WTC11 (cell line): ENCODE measurements around the gene IGFBP4. TPM values are rescaled to one million over a fixed set of nuclear protein-coding genes. Genes with fewer than 3 reads are reported as not detected.
A peak's percentile ranks its signal among the peaks of the same experiment; 100 is the strongest.

Experiments used
- ATAC-seq: fragments of 200-7000 bp; cut with Tn5 transposase; 2 replicates; pipeline ENCODE4 v1.10.0; 2021; ENCODE audit warnings: mild to moderate bottlenecking, moderate library complexity
- CTCF ChIA-PET: fragments of 300-600 bp; sonication (Branson Sonifier 250); formaldehyde crosslinking; loops from one replicate; lab custom pipeline; 2021; ENCODE audit warnings: antibody characterized with exemption; lab: Charles Lee
- POLR2A ChIA-PET: fragments of 350-600 bp; sonication (Branson Sonifier 250); formaldehyde crosslinking; loops from one replicate; lab custom pipeline; 2021; ENCODE audit warnings: antibody characterized with exemption; lab: Charles Lee
- DNase-seq: peaks from one replicate; pipeline ENCODE4 v3.0.0; 2021; ENCODE audit warnings: low spot score
- H3K27ac Mint-ChIP-seq: 2 replicates; pipeline ENCODE4 v1.8.0; 2021; ENCODE audit warnings: mixed read lengths
- H3K27me3 Mint-ChIP-seq: 2 replicates; pipeline ENCODE4 v1.8.0; 2021; ENCODE audit warnings: low read depth, mild to moderate bottlenecking, moderate library complexity, mixed read lengths
- H3K36me3 Mint-ChIP-seq: 2 replicates; pipeline ENCODE4 v1.8.0; 2021; ENCODE audit warnings: mixed read lengths
- H3K4me1 Mint-ChIP-seq: 2 replicates; pipeline ENCODE4 v1.8.0; 2022; ENCODE audit warnings: mixed read lengths
- H3K4me3 Mint-ChIP-seq: 2 replicates; pipeline ENCODE4 v1.8.0; 2021; ENCODE audit warnings: mild to moderate bottlenecking, moderate library complexity, mixed read lengths
- H3K9me3 Mint-ChIP-seq: 2 replicates; pipeline ENCODE4 v1.8.0; 2021; ENCODE audit warnings: mixed read lengths
- CREB1 ChIP-seq: sonication (generic); formaldehyde crosslinking; IDR thresholded peaks from 2 replicates; pipeline ENCODE4 v1.8.0; 2023; ENCODE audit warnings: mild to moderate bottlenecking, missing genetic modification reagents
- GRHL2 ChIP-seq: fragments of 250-450 bp; sonication (Bioruptor Pico); IDR thresholded peaks from 2 replicates; pipeline ENCODE4 v1.8.0; 2022; ENCODE audit warnings: mild to moderate bottlenecking, moderate library complexity; ENCODE audit not compliant: insufficient replicate concordance, severe bottlenecking
- IRF2 ChIP-seq: sonication (generic); formaldehyde crosslinking; IDR thresholded peaks from 2 replicates; pipeline ENCODE4 v1.8.0; 2022; ENCODE audit warnings: low read depth, missing genetic modification reagents, borderline replicate concordance
- NFE2L1 ChIP-seq: sonication (generic); formaldehyde crosslinking; IDR thresholded peaks from 2 replicates; pipeline ENCODE4 v1.8.1; 2023; ENCODE audit warnings: missing genetic modification reagents
- SMAD3 ChIP-seq: sonication (generic); formaldehyde crosslinking; IDR thresholded peaks from 2 replicates; pipeline ENCODE4 v1.8.0; 2022; ENCODE audit warnings: missing genetic modification reagents, mild to moderate bottlenecking, borderline replicate concordance
- ZNF121 ChIP-seq: sonication (generic); formaldehyde crosslinking; IDR thresholded peaks from 2 replicates; pipeline ENCODE4 v1.8.0; 2023; ENCODE audit warnings: missing genetic modification reagents
- ZNF138 ChIP-seq: sonication (generic); formaldehyde crosslinking; conservative IDR thresholded peaks from 2 replicates; pipeline ENCODE4 v1.8.1; 2022; ENCODE audit warnings: mild to moderate bottlenecking, moderate library complexity, missing genetic modification reagents
- total RNA-seq: library from RNA; stranded (reverse); gene quantifications from 3 replicates; pipeline ENCODE4 v1.2.3, GENCODE V29; 2021
- TF ChIP-seq, protein P1 (sequence below): sonication (generic); formaldehyde crosslinking; IDR thresholded peaks from 2 replicates; pipeline ENCODE4 v1.8.0; 2022; ENCODE audit warnings: mild to moderate bottlenecking, missing genetic modification reagents
- TF ChIP-seq, protein P2 (sequence below): sonication (generic); formaldehyde crosslinking; IDR thresholded peaks from 2 replicates; pipeline ENCODE4 v1.8.0; 2022; ENCODE audit warnings: missing genetic modification reagents
- TF ChIP-seq, protein P3 (sequence below): fragments of 200-600 bp; IDR thresholded peaks from 2 replicates; pipeline ENCODE4 v1.8.0; 2022; ENCODE audit warnings: antibody characterized with exemption
- TF ChIP-seq, protein P4 (sequence below): fragments of 250-450 bp; sonication (Bioruptor Pico); IDR thresholded peaks from 2 replicates; pipeline ENCODE4 v1.9.0; 2021; ENCODE audit warnings: mild to moderate bottlenecking
- TF ChIP-seq, protein P5 (sequence below): sonication (generic); formaldehyde crosslinking; IDR thresholded peaks from 2 replicates; pipeline ENCODE4 v1.8.0; 2023; ENCODE audit warnings: mild to moderate bottlenecking, missing genetic modification reagents
- TF ChIP-seq, protein P6 (sequence below): fragments of 250-450 bp; sonication (Bioruptor Pico); IDR thresholded peaks from 2 replicates; pipeline ENCODE4 v1.9.0; 2021; ENCODE audit warnings: moderate library complexity, mild to moderate bottlenecking, inconsistent platforms, borderline replicate concordance

The IGFBP4 gene
- total RNA-seq, 1 experiment from 2014 or later: 172 TPM

DNA sequence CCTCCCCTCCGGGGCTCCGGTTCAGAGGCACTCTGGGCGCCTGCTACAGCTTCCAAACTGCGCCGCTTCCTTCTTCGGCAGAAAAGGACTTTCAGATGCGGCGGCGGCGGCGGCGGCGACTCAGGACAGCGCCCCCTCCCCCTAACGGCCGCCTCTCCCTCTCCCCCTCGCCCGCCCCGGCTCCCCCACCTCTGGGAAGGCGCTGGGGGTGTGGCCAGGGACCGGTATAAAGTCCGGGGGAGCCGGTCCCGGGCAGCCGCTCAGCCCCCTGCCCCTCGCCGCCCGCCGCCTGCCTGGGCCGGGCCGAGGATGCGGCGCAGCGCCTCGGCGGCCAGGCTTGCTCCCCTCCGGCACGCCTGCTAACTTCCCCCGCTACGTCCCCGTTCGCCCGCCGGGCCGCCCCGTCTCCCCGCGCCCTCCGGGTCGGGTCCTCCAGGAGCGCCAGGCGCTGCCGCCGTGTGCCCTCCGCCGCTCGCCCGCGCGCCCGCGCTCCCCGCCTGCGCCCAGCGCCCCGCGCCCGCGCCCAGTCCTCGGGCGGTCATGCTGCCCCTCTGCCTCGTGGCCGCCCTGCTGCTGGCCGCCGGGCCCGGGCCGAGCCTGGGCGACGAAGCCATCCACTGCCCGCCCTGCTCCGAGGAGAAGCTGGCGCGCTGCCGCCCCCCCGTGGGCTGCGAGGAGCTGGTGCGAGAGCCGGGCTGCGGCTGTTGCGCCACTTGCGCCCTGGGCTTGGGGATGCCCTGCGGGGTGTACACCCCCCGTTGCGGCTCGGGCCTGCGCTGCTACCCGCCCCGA lies at the start of gene IGFBP4 (continued):
- TF ChIP-seq, protein P1, sequence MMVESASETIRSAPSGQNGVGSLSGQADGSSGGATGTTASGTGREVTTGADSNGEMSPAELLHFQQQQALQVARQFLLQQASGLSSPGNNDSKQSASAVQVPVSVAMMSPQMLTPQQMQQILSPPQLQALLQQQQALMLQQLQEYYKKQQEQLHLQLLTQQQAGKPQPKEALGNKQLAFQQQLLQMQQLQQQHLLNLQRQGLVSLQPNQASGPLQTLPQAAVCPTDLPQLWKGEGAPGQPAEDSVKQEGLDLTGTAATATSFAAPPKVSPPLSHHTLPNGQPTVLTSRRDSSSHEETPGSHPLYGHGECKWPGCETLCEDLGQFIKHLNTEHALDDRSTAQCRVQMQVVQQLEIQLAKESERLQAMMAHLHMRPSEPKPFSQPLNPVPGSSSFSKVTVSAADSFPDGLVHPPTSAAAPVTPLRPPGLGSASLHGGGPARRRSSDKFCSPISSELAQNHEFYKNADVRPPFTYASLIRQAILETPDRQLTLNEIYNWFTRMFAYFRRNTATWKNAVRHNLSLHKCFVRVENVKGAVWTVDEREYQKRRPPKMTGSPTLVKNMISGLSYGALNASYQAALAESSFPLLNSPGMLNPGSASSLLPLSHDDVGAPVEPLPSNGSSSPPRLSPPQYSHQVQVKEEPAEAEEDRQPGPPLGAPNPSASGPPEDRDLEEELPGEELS: peak; percentile 43; the same call in 1 of the 2 replicates
- TF ChIP-seq, protein P2, sequence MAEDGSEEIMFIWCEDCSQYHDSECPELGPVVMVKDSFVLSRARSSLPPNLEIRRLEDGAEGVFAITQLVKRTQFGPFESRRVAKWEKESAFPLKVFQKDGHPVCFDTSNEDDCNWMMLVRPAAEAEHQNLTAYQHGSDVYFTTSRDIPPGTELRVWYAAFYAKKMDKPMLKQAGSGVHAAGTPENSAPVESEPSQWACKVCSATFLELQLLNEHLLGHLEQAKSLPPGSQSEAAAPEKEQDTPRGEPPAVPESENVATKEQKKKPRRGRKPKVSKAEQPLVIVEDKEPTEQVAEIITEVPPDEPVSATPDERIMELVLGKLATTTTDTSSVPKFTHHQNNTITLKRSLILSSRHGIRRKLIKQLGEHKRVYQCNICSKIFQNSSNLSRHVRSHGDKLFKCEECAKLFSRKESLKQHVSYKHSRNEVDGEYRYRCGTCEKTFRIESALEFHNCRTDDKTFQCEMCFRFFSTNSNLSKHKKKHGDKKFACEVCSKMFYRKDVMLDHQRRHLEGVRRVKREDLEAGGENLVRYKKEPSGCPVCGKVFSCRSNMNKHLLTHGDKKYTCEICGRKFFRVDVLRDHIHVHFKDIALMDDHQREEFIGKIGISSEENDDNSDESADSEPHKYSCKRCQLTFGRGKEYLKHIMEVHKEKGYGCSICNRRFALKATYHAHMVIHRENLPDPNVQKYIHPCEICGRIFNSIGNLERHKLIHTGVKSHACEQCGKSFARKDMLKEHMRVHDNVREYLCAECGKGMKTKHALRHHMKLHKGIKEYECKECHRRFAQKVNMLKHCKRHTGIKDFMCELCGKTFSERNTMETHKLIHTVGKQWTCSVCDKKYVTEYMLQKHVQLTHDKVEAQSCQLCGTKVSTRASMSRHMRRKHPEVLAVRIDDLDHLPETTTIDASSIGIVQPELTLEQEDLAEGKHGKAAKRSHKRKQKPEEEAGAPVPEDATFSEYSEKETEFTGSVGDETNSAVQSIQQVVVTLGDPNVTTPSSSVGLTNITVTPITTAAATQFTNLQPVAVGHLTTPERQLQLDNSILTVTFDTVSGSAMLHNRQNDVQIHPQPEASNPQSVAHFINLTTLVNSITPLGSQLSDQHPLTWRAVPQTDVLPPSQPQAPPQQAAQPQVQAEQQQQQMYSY (CRISPR knock-in tag): no peak

DNA sequence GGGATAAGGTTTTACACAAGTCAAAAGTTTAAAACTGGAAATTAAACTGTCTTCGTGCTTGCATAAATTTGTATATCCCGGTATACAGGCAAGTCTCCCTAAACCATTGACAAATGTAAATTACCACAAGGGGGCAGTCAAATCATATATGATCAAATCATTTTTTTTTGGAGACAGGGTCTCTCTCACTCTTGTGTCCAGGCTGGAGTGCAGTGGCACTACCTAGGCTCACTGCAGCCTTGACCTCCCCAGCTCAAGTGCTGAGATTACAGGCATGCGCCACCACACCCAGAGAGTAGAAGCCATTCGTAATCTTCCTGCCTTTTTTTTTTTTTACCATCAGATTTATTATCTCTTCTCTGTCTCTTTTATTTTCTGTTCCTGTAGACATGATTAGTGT lies 44.1 kb upstream of the IGFBP4 start:
- Mint-ChIP-seq H3K4me1 (no peaks in the 10 kb centered on the region), H3K9me3 (no peaks in the 10 kb centered on the region), H3K27ac (no peak overlapping the region), H3K27me3 (no peaks in the 10 kb centered on the region), H3K4me3 (no peak overlapping the region), H3K36me3 (peaks cover 93% of the 10 kb centered on the region)
- DNase-seq (no peak), ATAC-seq (peak; percentile 57; the same call in 1 of the 2 replicates)
- TF ChIP-seq, protein P3, sequence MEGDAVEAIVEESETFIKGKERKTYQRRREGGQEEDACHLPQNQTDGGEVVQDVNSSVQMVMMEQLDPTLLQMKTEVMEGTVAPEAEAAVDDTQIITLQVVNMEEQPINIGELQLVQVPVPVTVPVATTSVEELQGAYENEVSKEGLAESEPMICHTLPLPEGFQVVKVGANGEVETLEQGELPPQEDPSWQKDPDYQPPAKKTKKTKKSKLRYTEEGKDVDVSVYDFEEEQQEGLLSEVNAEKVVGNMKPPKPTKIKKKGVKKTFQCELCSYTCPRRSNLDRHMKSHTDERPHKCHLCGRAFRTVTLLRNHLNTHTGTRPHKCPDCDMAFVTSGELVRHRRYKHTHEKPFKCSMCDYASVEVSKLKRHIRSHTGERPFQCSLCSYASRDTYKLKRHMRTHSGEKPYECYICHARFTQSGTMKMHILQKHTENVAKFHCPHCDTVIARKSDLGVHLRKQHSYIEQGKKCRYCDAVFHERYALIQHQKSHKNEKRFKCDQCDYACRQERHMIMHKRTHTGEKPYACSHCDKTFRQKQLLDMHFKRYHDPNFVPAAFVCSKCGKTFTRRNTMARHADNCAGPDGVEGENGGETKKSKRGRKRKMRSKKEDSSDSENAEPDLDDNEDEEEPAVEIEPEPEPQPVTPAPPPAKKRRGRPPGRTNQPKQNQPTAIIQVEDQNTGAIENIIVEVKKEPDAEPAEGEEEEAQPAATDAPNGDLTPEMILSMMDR: peak; percentile 23; the same call in 1 of the 2 replicates
- no peak for TF ChIP-seq GRHL2 (CRISPR knock-in tag)
- TF ChIP-seq, protein P4, sequence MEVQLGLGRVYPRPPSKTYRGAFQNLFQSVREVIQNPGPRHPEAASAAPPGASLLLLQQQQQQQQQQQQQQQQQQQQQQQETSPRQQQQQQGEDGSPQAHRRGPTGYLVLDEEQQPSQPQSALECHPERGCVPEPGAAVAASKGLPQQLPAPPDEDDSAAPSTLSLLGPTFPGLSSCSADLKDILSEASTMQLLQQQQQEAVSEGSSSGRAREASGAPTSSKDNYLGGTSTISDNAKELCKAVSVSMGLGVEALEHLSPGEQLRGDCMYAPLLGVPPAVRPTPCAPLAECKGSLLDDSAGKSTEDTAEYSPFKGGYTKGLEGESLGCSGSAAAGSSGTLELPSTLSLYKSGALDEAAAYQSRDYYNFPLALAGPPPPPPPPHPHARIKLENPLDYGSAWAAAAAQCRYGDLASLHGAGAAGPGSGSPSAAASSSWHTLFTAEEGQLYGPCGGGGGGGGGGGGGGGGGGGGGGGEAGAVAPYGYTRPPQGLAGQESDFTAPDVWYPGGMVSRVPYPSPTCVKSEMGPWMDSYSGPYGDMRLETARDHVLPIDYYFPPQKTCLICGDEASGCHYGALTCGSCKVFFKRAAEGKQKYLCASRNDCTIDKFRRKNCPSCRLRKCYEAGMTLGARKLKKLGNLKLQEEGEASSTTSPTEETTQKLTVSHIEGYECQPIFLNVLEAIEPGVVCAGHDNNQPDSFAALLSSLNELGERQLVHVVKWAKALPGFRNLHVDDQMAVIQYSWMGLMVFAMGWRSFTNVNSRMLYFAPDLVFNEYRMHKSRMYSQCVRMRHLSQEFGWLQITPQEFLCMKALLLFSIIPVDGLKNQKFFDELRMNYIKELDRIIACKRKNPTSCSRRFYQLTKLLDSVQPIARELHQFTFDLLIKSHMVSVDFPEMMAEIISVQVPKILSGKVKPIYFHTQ: no peak
- POLR2A ChIA-PET: no interaction called here
- CTCF ChIA-PET: interaction anchor here (0.6 to 1.3 kb wide), 3 partner anchors 45 to 134 kb away, joined by 3 to 4 read pairs (median 3); no protein-coding TSS in a partner anchor

DNA sequence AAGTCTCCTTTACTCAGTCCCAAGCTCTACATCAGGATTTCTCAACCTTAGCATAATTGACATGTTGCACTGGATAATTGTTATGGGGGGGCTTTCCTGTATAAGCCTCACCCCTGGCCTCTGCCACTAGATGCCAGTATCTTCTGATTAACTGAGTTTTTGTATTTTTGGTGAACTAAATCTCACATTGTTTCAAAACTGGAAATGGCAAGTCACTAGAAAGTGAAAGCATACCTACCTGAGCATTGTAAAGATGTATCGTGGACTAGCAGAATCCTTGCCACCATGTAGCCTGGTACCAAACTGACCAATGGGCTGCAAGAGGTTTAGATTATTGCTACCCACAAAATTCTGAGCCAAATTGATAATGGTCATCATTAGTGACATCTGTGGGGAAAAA lies 40.6 kb upstream of the IGFBP4 start:
- Mint-ChIP-seq H3K27ac (no peak overlapping the region), H3K36me3 (peaks cover 91% of the 10 kb centered on the region), H3K4me3 (no peak overlapping the region), H3K9me3 (no peaks in the 10 kb centered on the region), H3K4me1 (no peaks in the 10 kb centered on the region), H3K27me3 (no peaks in the 10 kb centered on the region)
- CTCF ChIA-PET: interaction anchor here (1.0 kb wide), 1 partner anchor 157 kb away, joined by 3 read pairs; no protein-coding TSS in a partner anchor
- ATAC-seq (no peak), DNase-seq (no peak)
- POLR2A ChIA-PET: interaction anchor here (0.7 kb wide), 1 partner anchor 34 kb away, joined by 3 read pairs; no protein-coding TSS in a partner anchor
- TF ChIP-seq SMAD3 (no peak), CREB1 (CRISPR knock-in tag) (no peak), IRF2 (CRISPR knock-in tag) (no peak), NFE2L1 (no peak), ZNF121 (CRISPR knock-in tag) (no peak), ZNF138 (CRISPR knock-in tag) (no peak)
- TF ChIP-seq, protein P5, sequence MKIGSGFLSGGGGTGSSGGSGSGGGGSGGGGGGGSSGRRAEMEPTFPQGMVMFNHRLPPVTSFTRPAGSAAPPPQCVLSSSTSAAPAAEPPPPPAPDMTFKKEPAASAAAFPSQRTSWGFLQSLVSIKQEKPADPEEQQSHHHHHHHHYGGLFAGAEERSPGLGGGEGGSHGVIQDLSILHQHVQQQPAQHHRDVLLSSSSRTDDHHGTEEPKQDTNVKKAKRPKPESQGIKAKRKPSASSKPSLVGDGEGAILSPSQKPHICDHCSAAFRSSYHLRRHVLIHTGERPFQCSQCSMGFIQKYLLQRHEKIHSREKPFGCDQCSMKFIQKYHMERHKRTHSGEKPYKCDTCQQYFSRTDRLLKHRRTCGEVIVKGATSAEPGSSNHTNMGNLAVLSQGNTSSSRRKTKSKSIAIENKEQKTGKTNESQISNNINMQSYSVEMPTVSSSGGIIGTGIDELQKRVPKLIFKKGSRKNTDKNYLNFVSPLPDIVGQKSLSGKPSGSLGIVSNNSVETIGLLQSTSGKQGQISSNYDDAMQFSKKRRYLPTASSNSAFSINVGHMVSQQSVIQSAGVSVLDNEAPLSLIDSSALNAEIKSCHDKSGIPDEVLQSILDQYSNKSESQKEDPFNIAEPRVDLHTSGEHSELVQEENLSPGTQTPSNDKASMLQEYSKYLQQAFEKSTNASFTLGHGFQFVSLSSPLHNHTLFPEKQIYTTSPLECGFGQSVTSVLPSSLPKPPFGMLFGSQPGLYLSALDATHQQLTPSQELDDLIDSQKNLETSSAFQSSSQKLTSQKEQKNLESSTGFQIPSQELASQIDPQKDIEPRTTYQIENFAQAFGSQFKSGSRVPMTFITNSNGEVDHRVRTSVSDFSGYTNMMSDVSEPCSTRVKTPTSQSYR (CRISPR knock-in tag): no peak
- TF ChIP-seq, protein P3: no peak
- TF ChIP-seq, protein P6, sequence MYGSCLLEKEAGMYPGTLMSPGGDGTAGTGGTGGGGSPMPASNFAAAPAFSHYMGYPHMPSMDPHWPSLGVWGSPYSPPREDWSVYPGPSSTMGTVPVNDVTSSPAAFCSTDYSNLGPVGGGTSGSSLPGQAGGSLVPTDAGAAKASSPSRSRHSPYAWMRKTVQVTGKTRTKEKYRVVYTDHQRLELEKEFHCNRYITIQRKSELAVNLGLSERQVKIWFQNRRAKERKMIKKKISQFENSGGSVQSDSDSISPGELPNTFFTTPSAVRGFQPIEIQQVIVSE (CRISPR knock-in tag): no peak
